ENCODE data around the gene DOK1. TPM values are rescaled to one million over a fixed set of nuclear protein-coding genes. Genes with fewer than 3 reads are reported as not detected.
A peak's percentile ranks its signal among the peaks of the same experiment; 100 is the strongest.

Gene DOK1
- total and polyA plus RNA-seq, 8 donors, result 5.9 to 89.3 (median 14.8) TPM

GRCh38 chr2:74532222-74532621, 22.3 kb upstream of the DOK1 start:
- peaks cover 10 to 40% (median 29%) of the 10 kb centered on the region in 4 donors for H3K36me3 ChIP-seq
- DNase-seq, result peak in 1 of 2 donors; percentile 63
- intact Hi-C loops (cut with DNase I; ENCODE audit: low total_unique reads), result loop anchor here (10.0 kb wide), 1 partner anchor 53 kb away; no protein-coding TSS in a partner anchor

GRCh38 chr2:74533464-74533863, 21.1 kb upstream of the DOK1 start:
- Histone ChIP-seq H3K36me3 (peaks cover 0 to 28% (median 18%) of the 10 kb centered on the region in 4 donors), H3K27ac (no peak overlapping the region), H3K4me1 (peaks cover 17 to 29% (median 22%) of the 10 kb centered on the region in 4 donors), H3K4me3 (no peak overlapping the region), H3K9me3 (no peaks in the 10 kb centered on the region), H3K27me3 (no peaks in the 10 kb centered on the region)
- TF ChIP-seq CTCF (IDR thresholded peaks at IDR 0.05) (no peak), POLR2AphosphoS5 (IDR thresholded peaks at IDR 0.05) (no peak), POLR2A (IDR thresholded peaks at IDR 0.05) (no peak), EP300 (IDR thresholded peaks at IDR 0.05) (no peak)
- intact Hi-C loops (cut with DNase I; ENCODE audit: low total_unique reads), result loop anchor here (10.0 kb wide), 1 partner anchor 51 kb away; no protein-coding TSS in a partner anchor
- no peak for DNase-seq
- 83 to 89% (median 84%) methylated on average over 4 of the region's 4 CpGs for WGBS, 5 donors

More at GRCh38 chr2:74532222-74532621, 22.3 kb upstream of the DOK1 start:
- TF ChIP-seq EP300 (IDR thresholded peaks at IDR 0.05) (no peak), POLR2A (IDR thresholded peaks at IDR 0.05) (no peak), CTCF (IDR thresholded peaks at IDR 0.05) (peak in 2 of 7 experiments; percentile 8 to 11), POLR2AphosphoS5 (IDR thresholded peaks at IDR 0.05) (no peak)
- H3K9me3 ChIP-seq, result no peaks in the 10 kb centered on the region
- peaks cover 25 to 41% (median 34%) of the 10 kb centered on the region in 4 donors for H3K4me1 ChIP-seq
- H3K27me3 ChIP-seq, result no peaks in the 10 kb centered on the region
- no peak overlapping the region for H3K4me3 ChIP-seq
- no peak overlapping the region for H3K27ac ChIP-seq

- H3K4me3 ChIP-seq, result no peak overlapping the region
- no peak for DNase-seq
- TF ChIP-seq POLR2A (IDR thresholded peaks at IDR 0.05), result no peak
- TF ChIP-seq POLR2AphosphoS5 (IDR thresholded peaks at IDR 0.05), result no peak
- TF ChIP-seq CTCF (IDR thresholded peaks at IDR 0.05), result no peak
- TF ChIP-seq EP300 (IDR thresholded peaks at IDR 0.05), result no peak
- intact Hi-C loops (cut with DNase I; ENCODE audit: low total_unique reads), result loop anchor here (10.0 kb wide), 1 partner anchor 50 kb away; no protein-coding TSS in a partner anchor
- no peaks in the 10 kb centered on the region for H3K9me3 ChIP-seq
- no peaks in the 10 kb centered on the region for H3K27me3 ChIP-seq
- no peak overlapping the region for H3K27ac ChIP-seq
- H3K4me1 ChIP-seq, result peaks cover 10 to 22% (median 17%) of the 10 kb centered on the region in 4 donors
- 78 to 83% (median 80%) methylated on average over 11 to 12 of the region's 12 CpGs for WGBS, 5 donors
- H3K36me3 ChIP-seq, result peaks cover 0 to 28% (median 18%) of the 10 kb centered on the region in 4 donors
Measured at GRCh38 chr2:74534411-74534810, 20.1 kb upstream of the DOK1 start.

DNA sequence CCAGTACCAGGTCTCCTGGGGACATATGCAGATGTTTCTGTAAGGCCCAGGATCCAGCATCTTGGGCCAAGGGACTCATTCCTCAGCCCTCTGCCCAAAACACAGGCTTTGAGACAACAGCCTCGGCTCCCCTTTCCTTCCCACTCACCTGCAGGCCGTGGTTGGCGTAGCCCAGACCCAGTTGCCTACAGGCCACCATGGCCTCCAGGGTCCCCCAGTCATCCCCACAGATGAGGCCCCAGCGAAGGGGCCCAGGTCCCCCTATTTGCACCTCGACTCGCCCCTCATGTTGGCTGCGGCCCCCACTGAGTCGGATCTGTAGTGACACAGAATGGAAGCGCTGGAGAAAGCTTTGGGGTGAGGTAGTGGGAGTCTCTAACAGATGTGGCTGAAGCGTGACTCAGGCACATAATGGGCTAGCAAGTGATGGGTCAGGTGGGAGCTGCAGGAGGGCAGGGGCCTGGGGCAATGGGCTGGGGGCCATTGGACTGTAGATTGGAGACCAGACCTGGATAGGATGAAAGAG, 19.0 kb upstream of the DOK1 start:
- no peaks in the 10 kb centered on the region for H3K9me3 ChIP-seq
- no peak overlapping the region for H3K4me3 ChIP-seq
- H3K36me3 ChIP-seq, result peaks cover 0 to 28% (median 18%) of the 10 kb centered on the region in 4 donors
- peaks cover 10 to 20% (median 14%) of the 10 kb centered on the region in 4 donors for H3K4me1 ChIP-seq
- TF ChIP-seq POLR2AphosphoS5 (IDR thresholded peaks at IDR 0.05) (no peak), CTCF (IDR thresholded peaks at IDR 0.05) (no peak), EP300 (IDR thresholded peaks at IDR 0.05) (no peak), POLR2A (IDR thresholded peaks at IDR 0.05) (no peak)
- no peaks in the 10 kb centered on the region for H3K27me3 ChIP-seq
- H3K27ac ChIP-seq, result no peak overlapping the region
- 83 to 92% (median 89%) methylated on average over 7 to 10 of the region's 10 CpGs for WGBS, 5 donors
- intact Hi-C loops (cut with DNase I; ENCODE audit: low total_unique reads), result loop anchor here (10.0 kb wide), 1 partner anchor 49 kb away; no protein-coding TSS in a partner anchor
- DNase-seq, result no peak

Measured in stomach (tissue), 9 donors.